A549 (cell line): ENCODE results near the gene FAM216A.
"Not testable (repeated sequence)": the region's sequence is repeated elsewhere in the genome, so short reads cannot be mapped to it uniquely, and the experiment has no call there.

Source experiments
- CHD2 ChIP-seq: fragments of 150-350 bp; IDR thresholded peaks from 2 replicates; pipeline ENCODE4 v1.6.1; 2014; ENCODE audit warnings: low read length; ENCODE audit not compliant: partially characterized antibody
- CTCF ChIP-seq: fragments of >200 bp; sonication (Bioruptor Twin); formaldehyde crosslinking; IDR thresholded peaks from 3 replicates; pipeline ENCODE4 v1.5.1; 2016
- HDAC2 ChIP-seq: fragments of 200-600 bp; sonication (generic); IDR thresholded peaks from 2 replicates; pipeline ENCODE4 v1.6.1; 2016
- NR3C1 ChIP-seq: fragments of >200 bp; sonication (Bioruptor Twin); formaldehyde crosslinking; IDR thresholded peaks from 3 replicates; pipeline ENCODE4 v1.6.1; 2017
- POLR2A ChIP-seq: IDR thresholded peaks from 2 replicates; pipeline ENCODE4 v1.6.1; 2012; ENCODE audit warnings: mild to moderate bottlenecking, low read length
- RAD21 ChIP-seq, 2 experiments: fragments of >200 bp in 1 of 2; sonication (Bioruptor Twin) in 1 of 2; formaldehyde crosslinking in 1 of 2; IDR thresholded peaks in 1 of 2; conservative IDR thresholded peaks in 1 of 2; 2 replicates in 1 of 2; 3 replicates in 1 of 2; pipeline ENCODE4 v1.6.1; 2012 to 2018; ENCODE audit warnings: inconsistent platforms in 1 of 2
- RCOR1 ChIP-seq: fragments of 150-350 bp; IDR thresholded peaks from 2 replicates; pipeline ENCODE4 v1.6.1; 2014; ENCODE audit warnings: antibody characterized with exemption, low read length, low read depth
- USF2 ChIP-seq: fragments of 450-650 bp; IDR thresholded peaks from 2 replicates; pipeline ENCODE4 v1.6.1; 2014; ENCODE audit warnings: antibody characterized with exemption

- TF ChIP-seq CTCF; RCOR1; POLR2A; HDAC2; NR3C1; CHD2; USF2; RAD21 (conservative IDR thresholded peaks at IDR 0.05 in 1 of 2, IDR thresholded peaks at IDR 0.05 in 1 of 2): not testable (repeated sequence)
Measured at GRCh38 chr12:110420644-110421043, 48.0 kb upstream of the FAM216A start.
